HG02870 (cell line): Measurements from ENCODE around the gene CTAGE8.
"Not testable (repeated sequence)": the region's sequence is repeated elsewhere in the genome, so short reads cannot be mapped to it uniquely, and the experiment has no call there.

Experiments used
- ATAC-seq: cut with Tn5 transposase; IDR thresholded peaks from one replicate; pipeline ENCODE4 v1.9.1; 2021; ENCODE audit warnings: mild to moderate bottlenecking, moderate library complexity; ENCODE audit not compliant: unreplicated experiment

CTAGE8 gene

DNA sequence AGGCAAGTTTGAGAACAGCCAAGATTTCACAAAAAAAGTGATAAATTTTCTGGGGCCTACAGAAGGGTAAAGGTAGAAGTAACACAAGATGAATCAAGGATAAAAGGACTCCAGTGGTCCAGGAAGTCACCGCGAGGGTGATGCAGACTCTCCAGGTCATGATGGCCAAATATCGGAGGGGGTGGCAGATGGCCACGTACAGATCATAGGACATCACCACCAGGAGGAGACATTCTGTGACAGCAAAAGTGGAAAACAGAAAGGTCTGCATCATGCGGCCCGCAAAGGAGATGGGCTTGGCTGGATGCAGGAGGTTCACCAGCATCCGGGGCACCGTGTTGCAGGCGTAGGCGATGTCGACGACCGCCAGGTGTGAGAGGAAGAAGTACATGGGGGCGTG, 10.0 kb downstream of the CTAGE8 start:
- not testable (repeated sequence) for ATAC-seq

DNA sequence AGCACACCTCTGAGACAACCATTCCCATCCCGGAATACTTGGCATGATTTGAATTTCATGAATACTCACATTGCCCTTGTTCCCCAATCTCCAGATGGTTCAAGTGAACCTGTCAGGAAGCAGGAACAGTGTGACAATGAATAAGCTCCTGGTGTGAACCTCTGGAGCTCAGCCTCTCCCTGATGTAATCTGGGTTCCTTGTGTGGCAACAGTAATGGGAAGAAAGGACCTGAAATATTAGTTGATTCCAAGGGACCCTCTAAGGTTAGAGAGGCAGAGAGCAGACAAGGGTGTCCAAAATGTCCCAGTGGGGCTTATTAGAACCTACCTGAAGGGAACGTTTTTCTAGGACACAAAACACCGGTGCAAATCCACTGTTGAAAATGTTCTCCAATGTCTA, 13.0 kb downstream of the CTAGE8 start:
- ATAC-seq = no peak

DNA sequence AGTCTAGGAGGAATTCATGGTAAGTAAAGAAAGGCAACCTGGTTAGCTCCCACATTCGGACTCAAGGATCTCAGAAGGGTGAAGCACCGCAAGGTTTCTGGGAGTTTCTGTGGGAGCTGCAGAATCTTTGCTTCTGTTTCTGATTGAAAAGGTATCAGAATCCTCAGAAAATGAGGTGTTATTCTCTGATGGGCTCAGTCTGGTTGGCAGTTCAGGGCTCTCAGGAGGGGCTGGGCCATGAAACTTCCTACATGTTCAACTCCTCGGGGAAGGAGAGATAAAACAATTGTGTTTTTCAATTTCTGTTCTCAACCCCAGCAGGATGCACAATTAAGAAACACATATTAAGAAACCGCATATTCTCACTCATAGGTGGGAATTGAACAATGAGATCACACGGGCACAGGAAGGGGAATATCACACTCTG, 13.6 kb downstream of the CTAGE8 start:
- ATAC-seq = no peak

DNA sequence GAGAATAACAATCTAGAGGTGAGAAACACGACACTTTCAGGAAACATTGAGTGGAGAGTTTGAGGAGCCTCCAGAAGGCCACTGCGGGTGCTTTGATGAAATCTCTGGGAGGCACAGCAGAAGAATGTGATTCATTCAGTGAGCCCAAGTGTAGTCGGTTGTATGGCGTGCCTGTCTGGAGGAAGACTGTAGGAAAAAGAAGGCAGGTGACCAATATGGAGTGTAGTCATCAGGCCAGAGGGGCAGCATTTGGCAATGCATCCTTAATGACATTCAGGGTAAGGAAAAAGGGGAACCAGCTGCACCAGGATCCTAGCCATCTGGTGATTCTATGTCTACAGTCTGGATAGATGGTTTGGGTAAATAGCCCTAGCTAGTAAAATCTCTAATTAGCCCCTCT, 16.8 kb downstream of the CTAGE8 start:
- ATAC-seq = not testable (repeated sequence)

DNA sequence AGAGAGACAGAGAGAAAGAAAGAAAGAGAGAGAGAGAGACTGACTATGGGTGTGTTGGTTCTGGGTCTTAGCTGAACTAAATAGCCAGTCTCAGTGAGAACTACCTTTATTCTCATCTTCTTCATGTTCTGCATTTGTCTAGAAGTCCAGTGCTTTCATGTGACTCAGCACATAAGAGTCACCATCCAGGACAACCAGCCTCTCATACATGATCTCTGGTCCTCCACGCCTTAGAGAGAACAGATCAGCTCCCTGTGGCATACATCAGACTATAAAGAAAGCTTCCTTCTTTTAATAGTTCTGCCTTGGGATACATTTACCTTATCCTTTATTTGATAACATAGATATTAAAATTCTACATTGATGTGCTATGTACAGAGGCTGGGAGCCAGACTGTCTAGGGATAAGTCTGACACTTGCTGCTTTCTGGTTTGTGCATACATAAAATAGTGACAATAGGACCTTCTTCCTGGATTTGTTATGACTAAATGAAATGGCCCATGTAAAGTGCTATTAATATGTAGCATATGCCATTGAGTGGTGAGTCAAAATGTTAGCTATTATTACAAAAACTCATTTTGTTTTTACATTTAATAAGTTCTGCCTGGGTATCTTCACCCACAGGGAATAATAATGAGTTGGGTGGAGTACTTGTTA, 21.3 kb downstream of the CTAGE8 start:
- ATAC-seq = not testable (repeated sequence)

DNA sequence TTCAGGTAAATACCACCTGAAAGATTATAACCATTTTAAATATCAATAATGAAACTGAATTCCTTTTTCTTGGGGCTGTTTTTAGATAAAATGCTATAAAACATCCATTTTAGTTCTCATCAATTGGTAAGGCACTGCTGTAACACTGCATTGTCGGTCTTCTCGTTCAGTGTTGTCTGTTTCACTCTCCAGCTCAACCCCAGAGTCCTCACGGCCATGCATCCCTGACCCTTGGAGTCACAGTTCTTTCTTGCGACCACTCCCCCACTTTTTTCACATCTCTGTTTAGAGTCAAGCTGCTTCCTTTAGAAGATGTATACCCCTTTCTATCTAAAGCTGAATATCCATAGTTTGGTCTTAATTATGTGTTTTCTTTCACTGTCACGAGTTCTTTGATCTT, 22.1 kb downstream of the CTAGE8 start:
- ATAC-seq = not testable (repeated sequence)

DNA sequence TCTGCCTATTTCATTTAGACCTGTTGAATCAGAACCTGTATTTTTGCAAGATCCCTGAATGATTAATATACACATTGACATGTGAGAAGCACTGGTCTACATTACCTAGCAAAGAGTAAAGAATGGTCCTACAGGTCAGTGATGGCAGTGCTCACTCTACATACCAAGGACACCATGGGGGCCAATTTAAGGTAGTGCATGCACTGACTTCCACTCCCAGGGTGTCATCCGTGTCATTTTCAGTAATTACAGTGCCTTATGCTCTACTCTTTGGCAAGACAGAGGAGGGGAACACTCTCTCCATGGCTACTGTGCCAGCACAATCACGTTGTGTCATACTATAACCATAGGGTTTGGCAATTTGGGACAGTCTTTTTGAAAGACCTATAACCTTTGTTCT, 23.7 kb downstream of the CTAGE8 start:
- not testable (repeated sequence) for ATAC-seq

DNA sequence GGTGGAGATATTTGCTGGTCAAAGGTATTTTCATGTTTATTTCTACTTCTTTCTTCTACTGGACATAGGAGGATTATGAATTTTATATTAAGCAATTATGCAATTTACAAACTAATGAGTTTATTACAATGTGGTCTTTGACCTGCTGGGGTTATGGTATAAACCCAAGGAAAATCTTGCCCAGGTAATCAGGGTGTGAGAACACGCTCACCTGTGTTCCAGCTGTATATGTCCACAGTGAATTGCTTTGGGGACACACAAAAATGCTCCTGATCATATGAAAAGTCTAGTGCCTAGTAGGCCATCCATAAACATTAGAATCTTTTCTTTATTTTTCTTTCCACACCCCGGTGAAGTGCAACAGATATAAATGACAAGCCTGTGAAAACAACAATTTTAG, 29.7 kb downstream of the CTAGE8 start, which contains the start of gene OR2A42:
OR2A42 (minus strand) TSS at position 241 of the 400 bp plus-strand sequence. CDS start 6,762 bp downstream, outside the sequence.
- ATAC-seq = not testable (repeated sequence)

DNA sequence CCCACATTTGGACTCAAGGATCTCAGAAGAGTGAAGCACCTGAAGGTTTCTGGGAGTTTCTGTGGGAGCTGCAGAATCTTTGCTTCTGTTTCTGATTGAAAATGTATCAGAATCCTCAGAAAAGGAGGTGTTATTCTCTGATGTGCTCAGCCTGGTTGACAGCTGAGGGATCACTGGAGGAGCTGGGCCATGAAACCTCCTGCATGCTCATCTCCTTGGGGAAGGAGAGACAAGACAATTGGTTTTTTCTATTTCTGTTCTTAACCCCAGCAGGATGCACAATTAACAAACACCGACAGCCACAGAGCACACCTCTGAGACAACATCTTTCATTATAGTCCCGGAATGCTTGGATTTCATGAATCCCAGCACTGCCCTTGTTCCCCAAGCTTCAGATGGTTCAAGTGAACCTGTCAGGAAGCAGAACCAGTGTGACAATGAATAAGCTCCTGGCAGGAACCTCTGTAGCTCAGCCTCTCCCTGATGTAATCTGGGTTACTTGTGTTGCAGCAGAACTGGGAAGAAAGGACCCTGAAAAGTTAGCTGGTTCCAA, 30.5 kb downstream of the CTAGE8 start:
- not testable (repeated sequence) for ATAC-seq

DNA sequence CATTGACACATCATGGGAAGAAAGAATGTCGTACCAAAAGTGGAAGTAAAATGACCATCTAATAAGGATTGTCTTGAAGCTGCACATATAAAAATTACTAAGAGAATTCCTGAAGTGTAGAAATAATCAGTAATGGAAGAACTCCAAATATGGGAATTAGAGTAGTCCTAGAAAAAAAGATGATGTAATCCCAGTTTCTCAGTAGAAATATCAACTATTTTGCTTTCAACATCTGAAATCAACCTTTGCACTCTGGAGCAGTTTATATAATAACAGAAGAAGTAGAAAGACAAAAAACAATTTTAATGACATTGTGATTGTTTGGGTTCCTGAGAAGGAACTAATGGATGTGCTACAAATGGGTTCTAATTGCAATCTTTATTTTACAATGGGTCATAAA, 36.0 kb downstream of the CTAGE8 start:
- ATAC-seq = not testable (repeated sequence)

DNA sequence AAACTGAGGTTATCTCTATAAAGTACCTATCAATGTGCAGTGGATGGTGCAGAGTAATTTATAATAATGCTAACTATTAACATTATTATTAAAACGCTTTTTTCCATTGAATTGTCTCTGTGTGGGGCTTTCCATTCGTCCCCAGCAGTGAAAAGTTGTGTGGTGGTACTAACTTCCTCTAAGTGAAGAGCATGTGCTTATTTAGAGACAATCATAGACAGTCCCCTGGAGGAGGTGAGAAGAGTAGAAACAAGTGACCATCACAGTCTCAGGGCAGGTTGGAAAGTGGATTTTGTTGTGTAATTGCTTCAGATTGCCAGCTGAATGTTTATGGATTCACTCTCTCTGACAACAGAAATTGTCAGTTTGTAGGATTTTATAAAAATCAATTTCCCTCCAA, 38.1 kb downstream of the CTAGE8 start:
- ATAC-seq = not testable (repeated sequence)

DNA sequence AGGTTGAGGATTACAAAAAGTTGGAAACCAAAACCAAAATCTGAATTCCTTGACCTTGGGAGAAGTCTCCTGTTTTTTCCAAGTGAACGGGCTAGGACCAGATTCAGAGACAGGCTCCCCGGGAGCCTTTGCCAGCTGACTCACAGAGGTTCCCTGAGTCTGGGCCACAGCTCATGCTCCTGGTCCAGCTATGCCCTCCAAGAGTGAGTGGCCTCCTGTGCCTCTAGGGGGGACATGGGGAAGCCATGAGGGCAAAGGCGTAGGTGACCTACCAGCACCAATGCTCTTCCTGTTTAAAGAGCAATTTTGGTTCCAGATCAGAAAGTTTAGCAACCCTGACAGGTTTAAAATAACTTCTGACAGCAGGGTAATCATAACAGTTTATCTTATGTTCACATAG, 40.3 kb downstream of the CTAGE8 start:
- not testable (repeated sequence) for ATAC-seq

DNA sequence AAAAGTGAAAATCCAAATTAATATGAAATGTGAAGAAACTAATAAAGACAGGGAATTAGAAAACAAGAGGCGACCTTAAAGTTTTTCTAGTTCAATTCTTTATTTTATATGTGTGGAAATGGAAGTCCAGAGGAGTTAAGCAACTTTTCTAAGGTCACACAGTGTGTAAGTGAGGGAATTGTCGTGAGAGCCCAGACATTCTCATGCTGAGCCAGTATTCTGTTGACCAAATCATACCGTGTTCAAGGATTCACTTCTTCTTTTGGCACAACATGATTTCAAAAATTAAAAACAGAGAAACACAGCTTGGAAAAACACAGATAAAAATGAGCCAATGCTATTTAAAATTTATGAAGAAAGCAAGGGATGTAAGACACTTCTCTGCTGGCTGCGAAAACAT, 42.2 kb downstream of the CTAGE8 start:
- ATAC-seq = not testable (repeated sequence)

DNA sequence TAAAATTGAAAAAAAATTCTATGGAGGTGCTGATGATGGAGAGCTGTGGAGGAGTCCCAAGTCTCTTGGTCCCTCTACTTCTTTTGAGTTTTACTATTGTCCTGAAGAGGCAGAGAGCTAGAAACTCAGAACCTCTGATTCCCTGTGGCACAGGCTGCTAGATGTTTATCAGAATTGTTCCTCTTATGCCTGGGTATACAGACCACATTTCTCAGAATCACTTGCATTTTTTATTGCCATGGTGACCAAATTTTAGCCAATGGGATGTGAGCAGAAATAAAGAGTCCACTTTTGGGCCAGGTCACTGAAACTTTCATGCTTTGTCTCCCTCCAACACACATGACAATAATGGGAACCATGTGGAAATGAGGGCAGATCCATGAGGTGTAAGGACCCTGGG, 45.4 kb downstream of the CTAGE8 start:
- ATAC-seq = not testable (repeated sequence)

DNA sequence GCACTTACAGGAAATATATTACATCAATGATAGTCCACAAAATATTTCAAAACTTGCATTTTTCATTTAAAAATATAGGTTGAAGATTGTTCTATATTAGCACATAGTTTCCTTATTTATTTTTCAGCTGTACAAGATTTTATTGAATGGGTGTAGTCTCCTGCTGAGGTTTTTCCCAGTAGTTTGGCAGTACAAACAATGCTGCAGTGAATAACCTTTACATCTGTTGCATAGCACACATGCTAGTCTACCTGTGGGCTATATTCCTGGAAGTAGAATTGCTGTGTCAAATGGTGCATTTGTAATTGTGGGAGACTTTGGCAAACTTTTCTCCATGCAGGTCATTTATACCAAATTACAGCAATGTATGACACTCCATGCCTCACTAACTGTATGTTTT, 48.6 kb downstream of the CTAGE8 start:
- ATAC-seq = not testable (repeated sequence)

DNA sequence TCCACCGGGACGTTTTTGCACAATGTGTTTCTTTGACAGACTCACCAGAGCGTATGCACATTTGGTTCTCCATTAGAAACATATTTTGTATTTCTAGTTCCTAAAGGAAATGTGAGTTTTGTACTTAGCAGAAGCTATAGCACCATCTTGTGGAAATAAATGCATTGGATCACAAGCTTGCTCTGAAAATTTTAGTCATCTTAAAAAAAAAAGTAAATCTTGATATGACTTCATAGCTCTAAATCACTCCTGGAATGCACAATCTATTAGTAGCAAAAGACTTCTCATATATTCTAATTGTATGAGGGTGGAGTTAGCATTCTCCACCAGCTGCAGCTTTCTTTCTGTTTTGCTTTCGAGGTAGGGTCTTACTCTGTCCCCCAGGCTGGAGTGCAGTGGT, 49.9 kb downstream of the CTAGE8 start:
- not testable (repeated sequence) for ATAC-seq

DNA sequence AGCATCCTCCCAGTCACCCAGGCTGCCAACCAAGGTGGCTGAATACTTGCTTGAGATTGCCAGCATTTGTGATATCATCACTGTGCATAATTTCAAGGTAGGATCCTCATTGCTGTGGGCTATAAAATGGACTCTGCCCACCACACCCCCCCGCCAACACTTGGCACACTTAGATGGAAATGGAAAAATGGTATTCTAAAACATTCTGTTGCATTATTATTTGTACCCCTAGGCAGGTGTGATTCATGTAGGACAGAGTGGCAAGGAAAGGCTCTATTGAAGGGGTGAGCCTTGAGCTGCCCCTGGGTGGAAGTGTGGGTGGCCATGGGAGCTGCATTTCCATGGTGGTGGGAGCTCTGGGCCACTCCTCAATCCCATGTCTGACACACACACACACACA, 50.5 kb downstream of the CTAGE8 start:
- not testable (repeated sequence) for ATAC-seq

DNA sequence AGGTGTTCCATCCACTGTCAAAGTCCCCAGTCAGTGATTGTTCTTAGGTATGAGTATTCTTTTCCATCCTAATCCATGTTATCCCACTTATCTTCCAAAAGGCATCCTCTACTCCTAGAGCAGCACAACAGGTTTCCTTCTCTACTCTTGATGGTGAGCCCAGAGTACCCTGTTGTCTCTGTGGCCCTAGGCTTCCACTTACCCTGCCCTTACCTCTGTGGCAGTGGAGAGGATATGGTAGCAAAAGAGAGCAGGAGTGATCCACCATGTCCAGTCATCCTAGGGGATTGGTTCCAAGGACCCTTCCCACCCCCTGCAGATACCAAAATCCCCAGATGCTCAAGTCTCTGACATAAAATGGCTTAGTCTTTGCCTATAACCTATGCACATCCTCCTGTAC, 51.9 kb downstream of the CTAGE8 start:
- not testable (repeated sequence) for ATAC-seq
